Spleen (tissue), 7 donors: Measurements from ENCODE around the gene POLDIP3.
"Not testable (repeated sequence)": the region's sequence is repeated elsewhere in the genome, so short reads cannot be mapped to it uniquely, and the experiment has no call there.

Experiments used
- CTCF ChIP-seq, 11 experiments: fragments of 200-600 bp in 7 of 11; fragments of 450-650 bp in 4 of 11; sonication (generic) in 4 of 11; IDR thresholded peaks in 8 of 11; conservative IDR thresholded peaks in 3 of 11; 1 replicate in 7 of 11; 2 replicates in 4 of 11; pipeline versions ENCODE4 v1.4.0 to v1.8.0; 2016 to 2021; ENCODE audit warnings: antibody characterized with exemption in 11 of 11, inconsistent platforms in 4 of 11, mild to moderate bottlenecking in 1 of 11
- POLR2A ChIP-seq, 3 donors: fragments of 450-650 bp; IDR thresholded peaks; one replicate each; pipeline ENCODE4 v1.5.1; 2017; ENCODE audit warnings: antibody characterized with exemption in 3 of 3, mild to moderate bottlenecking in 1 of 3
- donor health status: DM: no; HTN: no; CAD: no; lungs with moderate emphysema.
- donor health status: DM: no; HTN: no; CAD: no.
- donor health status: DM: no; HTN: no; CAD: no.

GRCh38 chr22:42574046-42574445 is 40.6 kb downstream of the POLDIP3 start:
- not testable (repeated sequence) for TF ChIP-seq CTCF (IDR thresholded peaks at IDR 0.05 in 8 of 11, conservative IDR thresholded peaks at IDR 0.05 in 3 of 11); POLR2A (IDR thresholded peaks at IDR 0.05)
